ENCODE data around the gene OPA3.

DNA sequence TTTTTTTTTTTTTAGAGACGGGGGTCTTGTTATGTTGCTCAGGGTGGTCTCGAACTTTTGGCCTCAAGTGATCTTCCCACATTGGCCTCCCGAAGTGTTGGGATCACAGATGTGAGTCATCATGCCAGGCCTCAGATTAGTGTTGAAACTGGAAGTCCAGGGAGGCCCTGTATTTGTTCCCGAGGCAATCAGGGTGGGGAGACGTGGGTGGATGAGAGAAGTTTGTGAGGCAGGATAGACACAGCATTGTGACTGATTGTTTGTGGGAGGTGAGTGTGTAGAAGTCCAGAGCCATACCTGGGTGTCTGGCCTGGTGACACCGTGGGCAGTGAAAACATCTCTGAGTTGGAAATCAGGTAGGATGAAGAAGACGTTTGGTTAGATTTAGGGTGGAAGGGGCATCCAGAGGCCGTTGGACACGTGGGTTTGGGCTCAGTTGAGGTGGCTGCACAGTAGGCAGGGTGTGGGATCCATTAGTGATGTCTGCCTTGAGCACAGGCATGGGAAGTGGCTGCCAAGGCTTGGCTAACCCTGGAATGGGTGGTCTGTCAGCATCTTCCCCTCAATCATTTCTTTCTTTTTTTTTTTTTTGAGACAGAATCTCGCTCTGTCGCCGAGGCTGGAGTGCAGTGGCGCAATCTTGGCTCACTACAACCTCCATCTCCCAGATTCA, 100.2 kb downstream of the OPA3 start:
- no peak for TF ChIP-seq CTCF (IDR thresholded peaks at IDR 0.05; ENCODE audit: insufficient read depth, low read length)
- TF ChIP-seq, protein P1, sequence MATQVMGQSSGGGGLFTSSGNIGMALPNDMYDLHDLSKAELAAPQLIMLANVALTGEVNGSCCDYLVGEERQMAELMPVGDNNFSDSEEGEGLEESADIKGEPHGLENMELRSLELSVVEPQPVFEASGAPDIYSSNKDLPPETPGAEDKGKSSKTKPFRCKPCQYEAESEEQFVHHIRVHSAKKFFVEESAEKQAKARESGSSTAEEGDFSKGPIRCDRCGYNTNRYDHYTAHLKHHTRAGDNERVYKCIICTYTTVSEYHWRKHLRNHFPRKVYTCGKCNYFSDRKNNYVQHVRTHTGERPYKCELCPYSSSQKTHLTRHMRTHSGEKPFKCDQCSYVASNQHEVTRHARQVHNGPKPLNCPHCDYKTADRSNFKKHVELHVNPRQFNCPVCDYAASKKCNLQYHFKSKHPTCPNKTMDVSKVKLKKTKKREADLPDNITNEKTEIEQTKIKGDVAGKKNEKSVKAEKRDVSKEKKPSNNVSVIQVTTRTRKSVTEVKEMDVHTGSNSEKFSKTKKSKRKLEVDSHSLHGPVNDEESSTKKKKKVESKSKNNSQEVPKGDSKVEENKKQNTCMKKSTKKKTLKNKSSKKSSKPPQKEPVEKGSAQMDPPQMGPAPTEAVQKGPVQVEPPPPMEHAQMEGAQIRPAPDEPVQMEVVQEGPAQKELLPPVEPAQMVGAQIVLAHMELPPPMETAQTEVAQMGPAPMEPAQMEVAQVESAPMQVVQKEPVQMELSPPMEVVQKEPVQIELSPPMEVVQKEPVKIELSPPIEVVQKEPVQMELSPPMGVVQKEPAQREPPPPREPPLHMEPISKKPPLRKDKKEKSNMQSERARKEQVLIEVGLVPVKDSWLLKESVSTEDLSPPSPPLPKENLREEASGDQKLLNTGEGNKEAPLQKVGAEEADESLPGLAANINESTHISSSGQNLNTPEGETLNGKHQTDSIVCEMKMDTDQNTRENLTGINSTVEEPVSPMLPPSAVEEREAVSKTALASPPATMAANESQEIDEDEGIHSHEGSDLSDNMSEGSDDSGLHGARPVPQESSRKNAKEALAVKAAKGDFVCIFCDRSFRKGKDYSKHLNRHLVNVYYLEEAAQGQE (IDR thresholded peaks at IDR 0.05; ENCODE audit: insufficient replicate concordance, low read depth), result no peak

Measured in HL-60 (cell line).